NK-92 (cell line): ENCODE data around the gene TRIO.
"Not testable (repeated sequence)": the region's sequence is repeated elsewhere in the genome, so short reads cannot be mapped to it uniquely, and the experiment has no call there.

ENCODE experiments used
- DNase-seq: peaks from one replicate; lab custom pipeline; 2025; ENCODE audit not compliant: unreplicated experiment; lab: John Stamatoyannopoulos, UW

TRIO gene

GRCh38 chr5:14204785-14205321, 61.7 kb downstream of the TRIO start:
- DNase-seq, result no peak

GRCh38 chr5:14206028-14206725, 63.0 kb downstream of the TRIO start:
- DNase-seq, result no peak

- DNase-seq, result not testable (repeated sequence)
These were observed 64.3 kb downstream of the TRIO start for GRCh38 chr5:14207428-14207827.

- no peak for DNase-seq
These were observed 65.2 kb downstream of the TRIO start for GRCh38 chr5:14208071-14209021.

- DNase-seq, result no peak
These were observed 66.2 kb downstream of the TRIO start for GRCh38 chr5:14209222-14209822.

- DNase-seq, result no peak
These were observed 66.7 kb downstream of the TRIO start for GRCh38 chr5:14209836-14210235.

- no peak for DNase-seq
These were observed 67.6 kb downstream of the TRIO start for GRCh38 chr5:14210729-14211128.

- no peak for DNase-seq
These were observed 69.0 kb downstream of the TRIO start for GRCh38 chr5:14211818-14212803.

- no peak for DNase-seq
These were observed 69.7 kb downstream of the TRIO start for GRCh38 chr5:14212838-14213237.

GRCh38 chr5:14213253-14213652, 70.1 kb downstream of the TRIO start:
- DNase-seq, result no peak

GRCh38 chr5:14213813-14214585, 70.9 kb downstream of the TRIO start:
- DNase-seq, result no peak

- DNase-seq, result no peak
These were observed 72.8 kb downstream of the TRIO start for GRCh38 chr5:14215901-14216300.

GRCh38 chr5:14216372-14216771, 73.2 kb downstream of the TRIO start:
- DNase-seq, result no peak

GRCh38 chr5:14216902-14217301, 73.8 kb downstream of the TRIO start:
- DNase-seq, result no peak

GRCh38 chr5:14217587-14217986, 74.4 kb downstream of the TRIO start:
- no peak for DNase-seq

GRCh38 chr5:14218011-14218410, 74.9 kb downstream of the TRIO start:
- no peak for DNase-seq

GRCh38 chr5:14218480-14218879, 75.3 kb downstream of the TRIO start:
- no peak for DNase-seq

GRCh38 chr5:14218897-14219573, 75.9 kb downstream of the TRIO start:
- no peak for DNase-seq
